ENCODE data around the gene CEP250.

DNA sequence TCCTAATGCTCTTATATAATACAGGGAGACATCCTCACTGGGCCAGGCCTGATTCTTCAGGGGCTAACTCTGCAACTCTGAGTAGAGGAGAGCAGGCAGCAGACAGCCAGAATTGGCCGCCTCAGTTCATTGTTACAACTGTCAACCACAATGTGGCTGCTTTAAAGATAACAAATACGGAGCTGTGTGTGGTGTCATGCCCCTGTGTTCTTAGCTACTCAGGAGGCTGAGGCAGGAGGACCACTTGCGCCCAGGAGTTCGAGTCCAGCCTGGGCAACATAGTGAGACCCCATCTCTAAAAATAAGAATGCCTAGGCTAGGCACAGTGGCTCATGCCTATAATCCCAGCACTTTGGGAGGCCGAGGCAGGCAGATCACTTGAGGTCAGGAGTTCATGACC lies 34.3 kb downstream of the CEP250 start:
- TF ChIP-seq CTCF (IDR thresholded peaks at IDR 0.05; ENCODE audit: low read depth, low read length, poor library complexity, severe bottlenecking) (no peak), EZH2phosphoT487 (IDR thresholded peaks at IDR 0.05; ENCODE audit: borderline replicate concordance, low read length) (no peak)

All from DOHH2 (cell line).